Stimulated activated naive CD8-positive, alpha-beta T cell treated with anti-CD3 and anti-CD28 coated beads, Interleukin-15, Interleukin-2, amounts not matched to agents 100 ng/mL and 50 ng/mL, for 24 hours (primary cell): ENCODE results near the gene ATP4B.

Experiments used
- H3K27ac Mint-ChIP-seq: one replicate; pipeline ENCODE4 v1.8.0; 2021; ENCODE audit warnings: mild to moderate bottlenecking, mixed read lengths
- H3K27me3 Mint-ChIP-seq: one replicate; pipeline ENCODE4 v1.8.0; 2021; ENCODE audit warnings: mixed read lengths
- H3K36me3 Mint-ChIP-seq: one replicate; pipeline ENCODE4 v1.8.0; 2021; ENCODE audit warnings: low read depth, mixed read lengths
- H3K4me1 Mint-ChIP-seq: one replicate; pipeline ENCODE4 v1.8.0; 2021; ENCODE audit warnings: low read depth, mixed read lengths
- H3K4me3 Mint-ChIP-seq: one replicate; pipeline ENCODE4 v1.8.0; 2021; ENCODE audit warnings: mild to moderate bottlenecking, mixed read lengths
- H3K9me3 Mint-ChIP-seq: one replicate; pipeline ENCODE4 v1.8.0; 2021; ENCODE audit warnings: mixed read lengths

Gene ATP4B

DNA sequence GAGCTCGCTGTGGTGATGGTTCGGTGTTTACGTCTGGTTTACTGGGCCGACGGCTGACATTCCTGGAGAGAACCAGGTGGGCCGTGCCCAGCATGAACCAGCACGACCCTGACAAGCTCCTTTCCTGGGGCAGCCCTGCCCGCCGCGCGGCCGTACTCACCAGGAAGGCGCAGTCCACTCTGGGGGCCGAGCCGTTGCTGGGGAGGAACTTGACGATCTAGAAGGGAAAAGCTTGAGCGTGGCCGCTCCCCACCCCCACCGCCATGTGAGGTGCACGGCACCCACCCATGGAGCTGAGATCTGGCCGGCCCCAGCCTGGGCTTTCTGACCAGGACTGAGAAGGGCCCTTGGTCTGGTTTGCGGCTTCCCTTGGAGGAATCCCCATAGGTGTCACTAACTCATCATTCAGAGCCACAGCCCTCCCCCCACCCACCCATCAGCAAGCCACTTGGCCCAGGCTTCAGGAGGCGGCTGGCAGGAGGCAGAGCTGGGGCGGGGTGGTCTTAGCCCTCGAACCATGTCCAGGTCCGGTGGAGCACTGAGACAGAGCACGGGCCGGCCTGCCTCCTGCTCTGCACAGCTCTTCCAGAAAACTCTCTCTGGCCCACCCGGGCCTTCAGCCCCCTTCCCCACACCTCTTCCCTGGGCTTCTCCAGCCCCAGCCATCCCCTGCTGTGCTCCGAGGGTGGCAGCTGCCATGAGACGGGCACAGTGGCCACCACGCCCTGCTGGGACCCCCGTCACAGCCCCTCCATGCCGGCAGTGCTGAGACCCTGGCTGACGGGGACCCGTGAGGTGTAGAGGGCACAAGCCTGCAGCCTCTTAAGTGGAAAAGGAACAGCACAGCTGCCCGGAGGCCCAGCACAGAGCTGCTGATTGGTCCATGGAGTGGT lies 6.2 kb downstream of the ATP4B start:
- H3K36me3 Mint-ChIP-seq, result no peaks in the 10 kb centered on the region
- H3K4me3 Mint-ChIP-seq, result no peak overlapping the region
- H3K4me1 Mint-ChIP-seq, result peaks cover 17% of the 10 kb centered on the region
- no peak overlapping the region for H3K27ac Mint-ChIP-seq
- H3K27me3 Mint-ChIP-seq, result no peaks in the 10 kb centered on the region
- H3K9me3 Mint-ChIP-seq, result no peaks in the 10 kb centered on the region

DNA sequence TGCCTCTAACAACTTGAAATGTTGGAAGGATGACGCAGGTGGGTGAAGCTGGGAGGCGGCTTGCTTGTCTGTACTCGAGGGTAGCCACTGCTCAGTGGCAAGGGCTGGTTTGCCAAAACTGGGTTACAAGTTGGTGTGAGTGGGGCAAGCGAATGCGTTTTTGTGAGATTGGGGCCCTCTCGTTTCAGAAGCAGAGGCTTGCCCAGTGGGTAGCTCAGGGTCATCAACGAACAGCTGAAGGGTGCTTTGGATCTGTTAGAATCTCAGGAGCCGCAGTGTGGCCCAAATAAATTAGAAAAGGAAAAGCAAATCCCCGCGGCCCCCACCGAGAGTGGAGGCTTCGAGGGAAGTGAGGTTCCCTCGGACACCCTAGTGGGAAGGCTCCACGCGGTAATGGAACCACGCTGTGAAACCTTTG lies 7.3 kb downstream of the ATP4B start:
- Mint-ChIP-seq H3K27ac (no peak overlapping the region), H3K27me3 (no peaks in the 10 kb centered on the region), H3K9me3 (no peaks in the 10 kb centered on the region), H3K4me1 (peaks cover 25% of the 10 kb centered on the region), H3K36me3 (no peaks in the 10 kb centered on the region), H3K4me3 (no peak overlapping the region)

DNA sequence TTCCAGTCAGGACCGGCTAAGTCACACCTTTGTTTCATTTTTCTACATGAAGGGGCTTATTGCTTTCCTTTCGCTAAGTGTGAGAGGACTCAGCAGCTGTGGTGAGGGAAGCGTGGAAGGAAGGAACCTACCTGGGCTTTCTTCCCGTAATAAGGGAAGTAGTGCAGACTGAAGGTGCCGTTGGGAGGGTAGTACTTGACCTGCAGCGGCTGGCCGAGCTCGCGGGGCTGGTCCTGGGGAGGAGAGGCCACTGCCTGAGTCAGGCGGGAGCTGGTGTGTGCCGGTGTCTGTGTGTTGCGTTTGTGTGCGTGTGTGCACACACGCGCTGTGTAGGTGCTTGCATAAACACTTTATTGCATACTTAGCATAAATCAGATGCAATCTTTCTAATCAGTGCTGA lies 7.7 kb downstream of the ATP4B start:
- Mint-ChIP-seq H3K4me1 (peaks cover 27% of the 10 kb centered on the region), H3K9me3 (no peaks in the 10 kb centered on the region), H3K36me3 (no peaks in the 10 kb centered on the region), H3K27me3 (no peaks in the 10 kb centered on the region), H3K4me3 (no peak overlapping the region), H3K27ac (no peak overlapping the region)

DNA sequence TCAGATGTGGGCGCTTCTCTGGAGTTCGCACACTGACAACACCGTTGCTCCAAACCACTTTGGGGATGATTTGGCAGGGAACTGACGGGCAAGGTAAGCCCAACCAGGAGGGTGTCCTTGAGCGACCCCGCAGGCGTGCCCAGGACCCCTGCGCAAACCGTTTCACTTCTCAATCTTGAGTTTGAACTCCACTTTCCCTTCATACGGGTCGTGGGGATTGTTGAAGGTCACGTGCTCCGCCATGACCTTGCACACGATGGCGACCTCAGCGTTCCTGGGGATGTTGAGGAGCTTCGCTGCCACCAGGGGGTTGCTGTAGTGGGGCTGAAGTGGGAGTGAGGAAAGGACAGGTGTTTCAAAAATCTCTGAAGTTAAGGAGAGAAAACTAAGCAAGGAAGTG lies 8.8 kb downstream of the ATP4B start:
- H3K36me3 Mint-ChIP-seq, result no peaks in the 10 kb centered on the region
- H3K27ac Mint-ChIP-seq, result no peak overlapping the region
- H3K9me3 Mint-ChIP-seq, result no peaks in the 10 kb centered on the region
- no peaks in the 10 kb centered on the region for H3K27me3 Mint-ChIP-seq
- H3K4me3 Mint-ChIP-seq, result no peak overlapping the region
- peaks cover 29% of the 10 kb centered on the region for H3K4me1 Mint-ChIP-seq

DNA sequence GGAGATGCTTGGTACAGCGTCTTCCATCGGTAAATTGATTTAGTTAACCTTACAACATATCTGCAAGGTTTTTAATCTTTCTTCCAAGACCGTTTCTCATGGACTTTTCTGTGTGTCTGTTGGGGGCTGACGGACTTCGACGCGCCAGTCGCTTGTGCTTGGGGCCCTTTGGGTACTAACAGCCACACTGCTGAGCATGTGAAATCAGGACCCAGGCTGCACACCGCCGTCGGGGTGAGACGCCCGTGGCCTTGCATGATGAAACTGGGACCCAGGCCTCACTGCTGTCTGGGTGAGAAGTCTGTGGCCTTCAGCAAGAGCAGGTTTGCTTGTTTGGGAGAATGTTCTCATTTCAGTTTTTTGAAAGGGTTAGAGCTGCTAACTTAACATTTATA lies 9.8 kb downstream of the ATP4B start:
- peaks cover 19% of the 10 kb centered on the region for H3K4me1 Mint-ChIP-seq
- no peaks in the 10 kb centered on the region for H3K9me3 Mint-ChIP-seq
- no peak overlapping the region for H3K4me3 Mint-ChIP-seq
- no peak overlapping the region for H3K27ac Mint-ChIP-seq
- no peaks in the 10 kb centered on the region for H3K36me3 Mint-ChIP-seq
- H3K27me3 Mint-ChIP-seq, result no peaks in the 10 kb centered on the region

DNA sequence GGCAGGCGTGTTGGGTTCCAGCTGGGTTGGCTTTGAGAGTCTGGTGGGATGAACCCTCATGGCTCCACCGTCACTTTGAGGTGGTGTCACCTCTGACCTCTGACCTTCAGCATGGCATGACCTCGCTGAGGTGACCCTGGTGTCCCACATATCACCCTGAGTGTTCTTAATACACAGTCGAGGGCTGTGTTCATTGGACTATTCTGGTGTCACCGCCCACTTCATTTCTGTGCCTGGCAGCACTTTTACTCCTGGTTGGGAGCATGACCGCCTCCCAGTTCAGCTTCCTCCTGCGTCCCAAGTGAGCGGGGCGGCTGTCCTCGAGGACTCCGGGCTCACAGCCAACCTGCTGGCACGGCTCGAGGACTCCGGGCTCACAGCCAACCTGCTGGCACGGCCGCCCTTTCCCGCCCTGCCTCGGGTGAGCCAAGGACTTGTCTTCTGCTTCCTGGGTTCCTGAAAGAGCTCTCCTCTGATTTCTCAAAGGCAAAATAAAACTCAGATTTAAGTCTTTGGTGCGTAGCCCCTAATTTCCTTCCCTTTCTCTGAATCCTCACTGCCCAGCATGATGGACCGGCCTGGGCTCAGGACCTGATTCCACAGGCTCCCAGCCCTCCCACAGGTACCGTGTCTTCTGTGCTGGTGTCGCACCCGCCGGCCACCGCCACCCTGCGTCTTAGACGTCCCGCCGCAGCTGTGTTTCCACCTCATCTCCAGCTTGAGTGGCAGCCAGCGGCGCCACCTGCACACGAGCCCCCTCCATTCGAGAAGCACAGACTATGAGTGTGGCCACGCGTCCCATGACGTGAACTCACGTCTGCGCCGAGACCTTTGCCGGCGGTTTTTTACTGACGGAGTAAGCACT lies 10.4 kb downstream of the ATP4B start:
- no peaks in the 10 kb centered on the region for H3K9me3 Mint-ChIP-seq
- H3K4me3 Mint-ChIP-seq, result no peak overlapping the region
- H3K36me3 Mint-ChIP-seq, result peaks cover under 1% of the 10 kb centered on the region
- H3K4me1 Mint-ChIP-seq, result peaks cover 17% of the 10 kb centered on the region
- H3K27me3 Mint-ChIP-seq, result no peaks in the 10 kb centered on the region
- no peak overlapping the region for H3K27ac Mint-ChIP-seq

DNA sequence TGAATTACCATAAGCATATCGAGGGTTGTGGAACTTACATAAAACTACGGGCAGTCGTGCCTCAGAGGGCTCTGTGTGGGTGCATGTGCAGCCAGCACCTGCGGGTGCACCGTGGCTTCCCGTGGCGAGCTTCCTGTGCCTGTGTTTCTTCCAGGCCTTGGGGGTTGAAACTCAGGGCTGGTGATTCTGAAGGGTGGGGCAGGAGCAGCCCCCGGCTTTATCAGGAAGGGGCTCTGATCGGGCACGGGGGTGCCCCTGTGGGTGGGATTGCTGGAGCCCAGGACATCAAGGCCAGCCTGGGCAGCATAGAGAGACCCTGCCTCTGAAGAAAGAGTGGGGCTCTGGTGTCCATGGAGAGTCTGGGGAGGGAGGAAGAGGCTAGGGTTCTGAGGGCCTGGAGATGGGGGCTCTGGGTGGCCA lies 11.1 kb downstream of the ATP4B start:
- Mint-ChIP-seq H3K27ac (no peak overlapping the region), H3K4me3 (no peak overlapping the region), H3K36me3 (peaks cover 7% of the 10 kb centered on the region)

DNA sequence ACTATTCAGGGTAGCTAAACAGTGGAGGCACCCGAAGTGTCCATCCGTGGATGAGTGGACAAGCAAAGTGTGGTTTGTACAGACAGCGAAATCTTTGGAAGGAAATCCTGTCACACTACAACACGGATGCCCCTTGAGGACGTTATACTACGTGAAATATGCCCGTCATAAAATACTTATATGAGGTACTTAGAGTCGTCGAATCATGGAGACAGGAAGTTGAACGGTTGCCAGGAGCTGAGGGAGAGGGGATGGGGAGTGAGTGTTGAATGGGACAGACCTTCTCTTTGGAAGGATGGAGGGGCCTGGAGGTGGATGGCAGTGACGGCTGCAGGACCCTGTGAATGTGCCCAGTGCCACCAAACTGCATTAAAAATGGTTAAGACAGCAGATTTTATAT lies 11.6 kb downstream of the ATP4B start:
- H3K4me1 Mint-ChIP-seq, result peaks cover 17% of the 10 kb centered on the region
- no peaks in the 10 kb centered on the region for H3K27me3 Mint-ChIP-seq
- no peak overlapping the region for H3K4me3 Mint-ChIP-seq
- H3K27ac Mint-ChIP-seq, result no peak overlapping the region
- H3K36me3 Mint-ChIP-seq, result peaks cover 12% of the 10 kb centered on the region
- no peaks in the 10 kb centered on the region for H3K9me3 Mint-ChIP-seq

More for the DNA sequence above, 11.1 kb downstream of the ATP4B start:
- no peaks in the 10 kb centered on the region for H3K9me3 Mint-ChIP-seq
- peaks cover 17% of the 10 kb centered on the region for H3K4me1 Mint-ChIP-seq
- no peaks in the 10 kb centered on the region for H3K27me3 Mint-ChIP-seq

DNA sequence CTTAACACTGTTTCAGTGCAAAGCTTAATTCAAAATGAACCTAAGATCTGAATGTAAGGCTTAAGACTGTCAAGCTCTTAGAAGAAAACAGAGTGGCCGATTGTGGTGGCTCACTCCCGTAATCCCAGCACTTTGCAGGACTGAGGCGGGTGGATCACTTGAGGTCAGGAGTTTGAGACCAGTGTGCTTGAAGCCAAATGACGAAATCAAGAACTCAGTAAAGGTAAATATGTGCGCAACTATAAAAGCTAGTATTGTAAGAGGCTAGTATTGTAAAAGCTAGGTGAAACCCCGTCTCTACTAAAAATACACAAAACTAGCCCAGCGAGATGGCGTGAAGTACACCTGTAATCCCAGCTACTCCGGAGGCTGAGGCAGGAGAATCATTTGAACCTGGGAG lies 12.7 kb downstream of the ATP4B start:
- Mint-ChIP-seq H3K4me3 (no peak overlapping the region), H3K4me1 (peaks cover 17% of the 10 kb centered on the region), H3K27ac (no peak overlapping the region), H3K9me3 (no peaks in the 10 kb centered on the region), H3K27me3 (no peaks in the 10 kb centered on the region), H3K36me3 (peaks cover 19% of the 10 kb centered on the region)

DNA sequence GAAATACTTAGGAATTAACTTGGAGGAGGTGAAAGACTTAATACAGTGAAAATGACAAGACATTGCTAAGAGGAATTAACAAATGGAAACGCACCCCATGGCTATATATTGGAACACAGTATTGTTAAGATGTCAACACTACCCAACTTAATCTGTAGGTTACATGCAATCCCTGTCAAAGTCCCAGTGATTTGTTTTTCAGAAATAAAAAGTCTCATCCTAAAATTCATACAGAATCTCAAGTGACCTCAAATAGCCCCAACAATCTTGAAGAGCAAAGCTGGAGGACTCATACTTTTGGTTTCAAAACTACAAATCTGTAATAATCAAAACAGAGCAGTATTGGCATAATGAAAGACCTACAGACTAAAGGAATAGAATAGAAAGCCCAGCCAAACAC lies 13.2 kb downstream of the ATP4B start:
- peaks cover 17% of the 10 kb centered on the region for H3K4me1 Mint-ChIP-seq
- no peak overlapping the region for H3K4me3 Mint-ChIP-seq
- no peak overlapping the region for H3K27ac Mint-ChIP-seq
- no peaks in the 10 kb centered on the region for H3K27me3 Mint-ChIP-seq
- H3K9me3 Mint-ChIP-seq, result no peaks in the 10 kb centered on the region
- H3K36me3 Mint-ChIP-seq, result peaks cover 24% of the 10 kb centered on the region

DNA sequence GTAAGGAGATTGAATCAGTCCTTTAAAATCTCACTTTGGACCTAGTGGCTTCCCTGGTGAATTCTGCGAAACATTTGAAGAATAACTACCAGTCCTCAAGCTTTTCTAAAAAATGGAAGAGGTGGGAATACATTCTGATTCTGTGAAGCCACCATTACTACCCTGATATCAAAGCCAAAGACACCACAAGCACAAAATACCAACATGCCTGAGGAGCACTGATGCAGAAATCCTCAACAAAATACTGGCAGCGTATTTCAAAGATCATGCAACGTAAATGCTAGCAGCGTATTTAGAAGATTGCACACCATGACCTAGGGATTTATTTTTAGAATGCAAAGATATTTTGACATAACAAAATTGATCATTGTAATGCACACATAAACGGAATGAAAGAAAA lies 14.4 kb downstream of the ATP4B start:
- no peak overlapping the region for H3K4me3 Mint-ChIP-seq

DNA sequence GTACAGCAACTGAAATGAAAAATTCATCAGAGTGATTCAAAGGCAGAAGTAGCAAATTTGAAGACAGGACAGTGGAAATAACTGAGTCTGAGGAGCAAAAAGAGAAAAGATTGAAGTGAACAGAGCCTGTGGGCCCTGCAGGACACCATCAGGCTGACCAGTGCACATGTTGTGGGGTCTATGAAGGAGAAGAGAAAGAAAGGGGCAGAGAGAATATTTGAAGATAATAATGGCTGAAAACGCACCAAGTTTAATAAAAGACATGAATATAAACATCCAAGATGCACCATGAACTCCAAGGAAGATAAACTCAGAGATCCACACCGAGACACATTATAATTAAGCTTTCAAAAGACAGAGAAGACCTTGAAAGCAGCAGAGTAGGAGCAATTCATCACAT lies 15.4 kb downstream of the ATP4B start:
- no peaks in the 10 kb centered on the region for H3K27me3 Mint-ChIP-seq
- H3K4me3 Mint-ChIP-seq, result no peak overlapping the region
- peaks cover 43% of the 10 kb centered on the region for H3K36me3 Mint-ChIP-seq
- peaks cover 17% of the 10 kb centered on the region for H3K4me1 Mint-ChIP-seq
- H3K9me3 Mint-ChIP-seq, result no peaks in the 10 kb centered on the region
- H3K27ac Mint-ChIP-seq, result no peak overlapping the region

More for the DNA sequence above, 14.4 kb downstream of the ATP4B start:
- peaks cover 17% of the 10 kb centered on the region for H3K4me1 Mint-ChIP-seq
- H3K27me3 Mint-ChIP-seq, result no peaks in the 10 kb centered on the region
- peaks cover 35% of the 10 kb centered on the region for H3K36me3 Mint-ChIP-seq
- H3K27ac Mint-ChIP-seq, result no peak overlapping the region
- H3K9me3 Mint-ChIP-seq, result no peaks in the 10 kb centered on the region

DNA sequence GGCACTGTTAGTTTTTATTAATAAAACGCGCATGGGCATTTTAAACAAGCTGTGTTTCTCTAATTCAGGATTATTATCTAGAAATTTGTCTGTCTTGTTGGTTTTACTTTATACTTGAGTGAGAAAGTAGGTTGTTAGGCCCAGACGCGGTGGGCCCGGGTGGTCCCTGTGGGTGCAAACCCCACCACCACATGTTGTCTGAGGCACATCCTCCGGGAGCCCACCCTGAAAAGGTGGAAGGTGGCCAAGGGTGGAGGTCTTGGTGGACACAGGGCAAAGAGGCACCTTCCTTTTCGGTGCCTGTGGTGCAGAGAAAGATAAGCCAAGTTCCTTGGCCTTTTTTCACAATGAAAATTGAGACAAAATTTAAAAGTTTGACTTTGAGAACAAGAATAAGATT lies 16.6 kb downstream of the ATP4B start:
- H3K4me3 Mint-ChIP-seq, result no peak overlapping the region

DNA sequence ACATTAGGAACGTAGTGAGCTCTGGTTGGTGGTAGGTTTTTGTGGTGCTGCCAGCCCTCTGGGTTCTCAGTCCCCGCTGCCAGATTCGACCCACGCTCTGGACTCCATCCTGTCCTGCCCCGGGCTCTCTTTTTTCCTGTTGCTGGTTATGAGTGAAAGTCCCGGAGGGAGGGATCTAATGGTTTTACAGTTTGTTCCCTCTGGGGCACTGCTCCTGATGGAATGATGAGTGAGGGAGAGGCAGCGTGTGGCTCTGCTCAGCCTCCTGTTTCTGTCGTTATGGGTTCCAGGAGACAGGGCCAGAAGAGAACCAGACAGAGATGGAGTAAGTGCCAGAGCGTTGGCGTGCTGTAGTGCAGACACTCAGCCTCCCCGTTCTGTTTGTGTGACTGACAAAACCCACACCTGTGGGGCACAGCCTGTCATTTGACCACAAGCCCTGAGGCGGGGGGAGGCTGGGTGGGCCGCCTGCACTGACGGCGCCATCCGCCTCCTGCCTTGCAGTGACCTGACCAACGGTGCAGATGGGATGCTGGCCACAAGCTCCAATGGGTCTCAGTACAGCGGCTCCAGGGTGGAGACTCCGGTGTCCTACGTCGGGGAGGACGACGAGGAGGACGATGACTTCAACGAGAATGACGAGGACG lies 18.3 kb downstream of the ATP4B start:
- no peak overlapping the region for H3K4me3 Mint-ChIP-seq
- H3K27ac Mint-ChIP-seq, result no peak overlapping the region
- H3K9me3 Mint-ChIP-seq, result no peaks in the 10 kb centered on the region
- peaks cover 5% of the 10 kb centered on the region for H3K4me1 Mint-ChIP-seq
- H3K27me3 Mint-ChIP-seq, result no peaks in the 10 kb centered on the region
- H3K36me3 Mint-ChIP-seq, result peaks cover 64% of the 10 kb centered on the region

More for the DNA sequence above, 16.6 kb downstream of the ATP4B start:
- H3K36me3 Mint-ChIP-seq, result peaks cover 52% of the 10 kb centered on the region
- no peaks in the 10 kb centered on the region for H3K9me3 Mint-ChIP-seq
- peaks cover 10% of the 10 kb centered on the region for H3K4me1 Mint-ChIP-seq
- no peak overlapping the region for H3K27ac Mint-ChIP-seq
- no peaks in the 10 kb centered on the region for H3K27me3 Mint-ChIP-seq

DNA sequence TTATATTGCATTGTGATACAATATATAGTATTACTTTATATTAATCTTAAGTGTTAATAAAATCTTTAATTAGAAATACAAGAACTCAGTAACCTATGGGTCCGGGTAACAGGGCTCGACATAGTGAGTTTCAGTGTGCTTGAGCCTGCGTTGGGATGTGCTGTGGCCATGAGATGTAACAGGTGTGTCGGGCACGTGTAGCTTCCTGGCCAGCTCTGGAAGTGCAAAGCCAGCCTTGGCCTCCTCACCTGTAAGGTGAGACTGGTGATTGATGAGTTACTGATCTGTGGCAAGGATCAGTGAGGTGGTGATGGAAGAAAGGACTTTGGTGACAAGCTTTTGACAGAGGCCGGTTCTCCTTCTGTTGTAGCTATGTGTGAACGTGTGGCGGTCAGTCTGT lies 19.2 kb downstream of the ATP4B start:
- peaks cover 74% of the 10 kb centered on the region for H3K36me3 Mint-ChIP-seq
- no peaks in the 10 kb centered on the region for H3K27me3 Mint-ChIP-seq
- H3K4me1 Mint-ChIP-seq, result peaks cover 11% of the 10 kb centered on the region
- no peaks in the 10 kb centered on the region for H3K9me3 Mint-ChIP-seq
- no peak overlapping the region for H3K27ac Mint-ChIP-seq
- no peak overlapping the region for H3K4me3 Mint-ChIP-seq
